Measurements from ENCODE around the gene CCDC33.

GRCh38 chr15:74251131-74251811, 15.1 kb downstream of the CCDC33 start:
- TF ChIP-seq GATA2 (IDR thresholded peaks at IDR 0.05; ENCODE audit: low read depth, low read length) = no peak
- TF ChIP-seq GATA3 (IDR thresholded peaks at IDR 0.05; ENCODE audit: low read depth, low read length) = no peak
